NCI-H187 treated with DMSO at 0.1 percent for 48 hours (cell line): ENCODE data around the gene CCDC51.
"Not testable (repeated sequence)": the region's sequence is repeated elsewhere in the genome, so short reads cannot be mapped to it uniquely, and the experiment has no call there.

Experiments
- DNase-seq: peaks from one replicate; lab custom pipeline; 2025; lab: John Stamatoyannopoulos, UW

CCDC51 gene

GRCh38 chr3:48465531-48466378 is 25.8 kb upstream of the CCDC51 start:
- peak; percentile 11 for DNase-seq

GRCh38 chr3:48465237-48465530 is 25.3 kb upstream of the CCDC51 start:
- DNase-seq = no peak

GRCh38 chr3:48464713-48465221 is 24.8 kb upstream of the CCDC51 start:
- DNase-seq = no peak

- DNase-seq = no peak
Observed at GRCh38 chr3:48463703-48464102, 23.8 kb upstream of the CCDC51 start.

GRCh38 chr3:48461767-48462166 is 21.8 kb upstream of the CCDC51 start:
- DNase-seq = not testable (repeated sequence)

- DNase-seq = no peak
Observed at GRCh38 chr3:48460517-48460902, 20.6 kb upstream of the CCDC51 start.

GRCh38 chr3:48459773-48460516 is 20.0 kb upstream of the CCDC51 start:
- DNase-seq = no peak

- no peak for DNase-seq
Observed at GRCh38 chr3:48459331-48459730, 19.4 kb upstream of the CCDC51 start.

GRCh38 chr3:48456456-48456855 is 16.5 kb upstream of the CCDC51 start:
- DNase-seq = no peak

GRCh38 chr3:48451270-48451669 is 11.4 kb upstream of the CCDC51 start:
- peak; percentile 27 for DNase-seq

- no peak for DNase-seq
Observed at GRCh38 chr3:48446425-48447193, 6.7 kb upstream of the CCDC51 start, which contains the start of gene ATRIP. TSS of gene ATRIP (plus strand) at chr3:48446737. CDS start at chr3:48446846, 109 bp downstream.

- no peak for DNase-seq
Observed at GRCh38 chr3:48446043-48446424, 6.1 kb upstream of the CCDC51 start.

- DNase-seq = no peak
Observed at GRCh38 chr3:48445277-48445882, 5.5 kb upstream of the CCDC51 start.

GRCh38 chr3:48441940-48442339 is 2.0 kb upstream of the CCDC51 start:
- no peak for DNase-seq

GRCh38 chr3:48440590-48440958 is 655 bp upstream of the CCDC51 start:
- no peak for DNase-seq

- DNase-seq = no peak
Observed at GRCh38 chr3:48437812-48438211, 2.1 kb downstream of the CCDC51 start.

GRCh38 chr3:48436855-48437254 is 3.1 kb downstream of the CCDC51 start:
- no peak for DNase-seq

GRCh38 chr3:48436477-48436787 is 3.5 kb downstream of the CCDC51 start:
- DNase-seq = no peak

- DNase-seq = no peak
Observed at GRCh38 chr3:48435774-48436476, 4.0 kb downstream of the CCDC51 start.

GRCh38 chr3:48435223-48435595 is 4.7 kb downstream of the CCDC51 start:
- no peak for DNase-seq

GRCh38 chr3:48434591-48435222 is 5.2 kb downstream of the CCDC51 start:
- DNase-seq = no peak
